PFSK-1 (cell line): ENCODE results near the gene PARD3B.

Source experiments
- FOXP2 ChIP-seq: optimal IDR thresholded peaks from 2 replicates; pipeline ENCODE3; 2011; ENCODE audit warnings: borderline replicate concordance, control low read depth, inconsistent platforms; ENCODE audit not compliant: insufficient read depth; ENCODE audit errors: extremely low read length, extremely low read depth
- POLR2AphosphoS5 ChIP-seq: IDR thresholded peaks from 2 replicates; pipeline ENCODE4 v1.6.1; 2012; ENCODE audit warnings: low read depth, mild to moderate bottlenecking, control low read depth, low read length, moderate library complexity
- SIN3A ChIP-seq: IDR thresholded peaks from 2 replicates; pipeline ENCODE4 v1.6.1; 2012; ENCODE audit warnings: mild to moderate bottlenecking, low read length, moderate library complexity, borderline replicate concordance; ENCODE audit not compliant: insufficient read depth
- TAF1 ChIP-seq: IDR thresholded peaks from 2 replicates; pipeline ENCODE4 v1.6.1; 2012; ENCODE audit warnings: low read length, control low read depth, borderline replicate concordance; ENCODE audit not compliant: insufficient read depth
- TF ChIP-seq, protein P1 (sequence below), 2 experiments: IDR thresholded peaks; 2 replicates each; pipeline versions ENCODE4 v1.6.1 to v1.8.0; 2011 to 2012; ENCODE audit warnings: low read depth in 2 of 2, low read length in 2 of 2, control low read depth in 1 of 2, inconsistent platforms in 1 of 2, mild to moderate bottlenecking in 1 of 2, moderate library complexity in 1 of 2; ENCODE audit not compliant: insufficient read depth in 1 of 2

Gene PARD3B

DNA sequence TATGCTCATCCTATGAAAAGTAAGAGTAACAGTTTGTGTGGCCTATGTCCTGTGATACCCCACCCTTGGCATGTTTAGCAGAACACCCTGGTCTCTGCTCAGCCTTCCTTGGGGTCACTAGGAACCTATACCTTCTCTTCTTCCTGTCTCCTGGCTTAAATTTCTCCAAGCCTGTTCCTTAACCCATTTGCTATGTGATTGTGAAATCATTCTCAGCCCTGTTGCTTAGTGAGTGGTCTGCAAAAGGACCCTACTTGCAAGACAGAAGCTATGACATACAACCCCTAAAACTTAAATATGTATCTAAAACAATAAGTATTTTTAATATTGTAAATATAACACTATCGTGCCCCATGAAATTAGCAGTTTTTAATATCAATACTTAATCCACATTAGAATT is 524.7 kb downstream of the PARD3B start:
- no peak for TF ChIP-seq FOXP2
- no peak for TF ChIP-seq SIN3A
- TF ChIP-seq POLR2AphosphoS5: no peak
- TF ChIP-seq, protein P1, sequence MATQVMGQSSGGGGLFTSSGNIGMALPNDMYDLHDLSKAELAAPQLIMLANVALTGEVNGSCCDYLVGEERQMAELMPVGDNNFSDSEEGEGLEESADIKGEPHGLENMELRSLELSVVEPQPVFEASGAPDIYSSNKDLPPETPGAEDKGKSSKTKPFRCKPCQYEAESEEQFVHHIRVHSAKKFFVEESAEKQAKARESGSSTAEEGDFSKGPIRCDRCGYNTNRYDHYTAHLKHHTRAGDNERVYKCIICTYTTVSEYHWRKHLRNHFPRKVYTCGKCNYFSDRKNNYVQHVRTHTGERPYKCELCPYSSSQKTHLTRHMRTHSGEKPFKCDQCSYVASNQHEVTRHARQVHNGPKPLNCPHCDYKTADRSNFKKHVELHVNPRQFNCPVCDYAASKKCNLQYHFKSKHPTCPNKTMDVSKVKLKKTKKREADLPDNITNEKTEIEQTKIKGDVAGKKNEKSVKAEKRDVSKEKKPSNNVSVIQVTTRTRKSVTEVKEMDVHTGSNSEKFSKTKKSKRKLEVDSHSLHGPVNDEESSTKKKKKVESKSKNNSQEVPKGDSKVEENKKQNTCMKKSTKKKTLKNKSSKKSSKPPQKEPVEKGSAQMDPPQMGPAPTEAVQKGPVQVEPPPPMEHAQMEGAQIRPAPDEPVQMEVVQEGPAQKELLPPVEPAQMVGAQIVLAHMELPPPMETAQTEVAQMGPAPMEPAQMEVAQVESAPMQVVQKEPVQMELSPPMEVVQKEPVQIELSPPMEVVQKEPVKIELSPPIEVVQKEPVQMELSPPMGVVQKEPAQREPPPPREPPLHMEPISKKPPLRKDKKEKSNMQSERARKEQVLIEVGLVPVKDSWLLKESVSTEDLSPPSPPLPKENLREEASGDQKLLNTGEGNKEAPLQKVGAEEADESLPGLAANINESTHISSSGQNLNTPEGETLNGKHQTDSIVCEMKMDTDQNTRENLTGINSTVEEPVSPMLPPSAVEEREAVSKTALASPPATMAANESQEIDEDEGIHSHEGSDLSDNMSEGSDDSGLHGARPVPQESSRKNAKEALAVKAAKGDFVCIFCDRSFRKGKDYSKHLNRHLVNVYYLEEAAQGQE (IDR thresholded peaks at IDR 0.05; ENCODE audit: insufficient read depth in 1 of 2, low read depth in 2 of 2, low read length in 2 of 2): no peak
- no peak for TF ChIP-seq TAF1

DNA sequence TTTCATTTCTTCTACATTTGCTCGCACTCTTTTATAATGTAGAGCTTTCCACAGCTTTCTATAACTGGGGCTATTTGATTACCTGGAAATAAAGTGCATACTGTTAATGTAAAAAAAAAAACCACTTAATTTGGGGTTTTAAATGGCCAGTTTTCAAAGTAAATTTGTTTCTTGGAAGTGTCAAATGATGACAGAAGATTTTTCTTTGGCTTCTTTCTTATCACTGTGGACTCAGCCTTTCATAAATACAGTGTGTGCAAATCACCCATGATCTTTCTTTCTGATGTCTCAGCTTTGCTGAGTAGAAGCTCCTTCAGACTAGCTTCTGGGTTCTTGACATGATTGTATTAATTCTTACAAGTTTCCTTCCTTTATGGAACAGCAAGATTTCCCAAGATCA is 525.6 kb downstream of the PARD3B start:
- TF ChIP-seq TAF1 (no peak), POLR2AphosphoS5 (no peak), FOXP2 (no peak), SIN3A (no peak)
- TF ChIP-seq, protein P1 (IDR thresholded peaks at IDR 0.05; ENCODE audit: insufficient read depth in 1 of 2, low read depth in 2 of 2, low read length in 2 of 2): no peak

DNA sequence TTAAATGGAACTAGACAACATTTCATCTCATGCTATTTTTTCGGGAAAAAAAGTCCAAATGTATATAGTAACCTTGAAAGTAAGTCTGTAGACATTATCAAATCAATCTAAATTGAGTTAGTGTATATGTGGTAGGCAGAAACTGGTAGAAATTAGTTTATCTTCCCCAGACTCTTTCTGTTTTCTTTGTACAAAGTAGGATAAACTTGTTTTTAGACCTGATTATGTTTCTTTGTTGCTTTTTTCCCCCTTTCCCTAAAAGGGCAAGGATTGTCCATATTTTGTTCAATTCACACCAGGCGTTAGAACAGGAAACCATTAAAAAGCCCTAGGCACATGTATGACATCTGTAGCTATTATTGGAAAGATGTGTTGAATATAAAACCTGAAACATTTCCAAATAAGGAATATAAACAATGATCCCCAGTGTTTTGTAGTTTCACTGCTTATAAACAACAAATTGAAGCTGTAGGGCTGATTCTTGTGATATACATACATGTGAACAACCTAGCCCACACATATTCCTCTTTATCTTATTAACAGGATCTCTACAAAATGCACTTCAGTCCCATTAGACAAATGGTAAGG is 528.3 kb downstream of the PARD3B start:
- TF ChIP-seq FOXP2: no peak
- TF ChIP-seq, protein P1 (IDR thresholded peaks at IDR 0.05; ENCODE audit: insufficient read depth in 1 of 2, low read depth in 2 of 2, low read length in 2 of 2): no peak
- TF ChIP-seq SIN3A: no peak

DNA sequence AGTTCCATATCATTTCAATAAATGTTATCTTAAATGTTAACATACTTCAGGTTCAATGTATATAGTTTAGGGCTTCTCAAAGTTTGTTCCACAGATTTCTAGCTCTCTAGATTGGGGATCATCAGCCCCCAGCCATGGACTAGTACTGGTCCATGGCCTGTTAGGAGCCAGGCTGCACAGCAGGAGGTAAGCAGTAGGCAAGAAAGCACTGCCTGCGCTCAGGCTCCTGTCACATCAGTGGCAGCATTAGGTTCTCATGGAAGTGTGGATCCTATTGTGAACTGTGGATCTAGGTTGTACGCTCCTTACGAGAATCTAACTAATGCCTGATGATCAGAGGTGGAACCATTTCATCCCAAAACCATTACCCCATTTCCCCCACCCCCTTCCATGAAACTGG is 531.1 kb downstream of the PARD3B start:
- TF ChIP-seq POLR2AphosphoS5 (no peak), TAF1 (no peak), FOXP2 (no peak), SIN3A (no peak)
- TF ChIP-seq, protein P1 (IDR thresholded peaks at IDR 0.05; ENCODE audit: insufficient read depth in 1 of 2, low read depth in 2 of 2, low read length in 2 of 2): no peak

DNA sequence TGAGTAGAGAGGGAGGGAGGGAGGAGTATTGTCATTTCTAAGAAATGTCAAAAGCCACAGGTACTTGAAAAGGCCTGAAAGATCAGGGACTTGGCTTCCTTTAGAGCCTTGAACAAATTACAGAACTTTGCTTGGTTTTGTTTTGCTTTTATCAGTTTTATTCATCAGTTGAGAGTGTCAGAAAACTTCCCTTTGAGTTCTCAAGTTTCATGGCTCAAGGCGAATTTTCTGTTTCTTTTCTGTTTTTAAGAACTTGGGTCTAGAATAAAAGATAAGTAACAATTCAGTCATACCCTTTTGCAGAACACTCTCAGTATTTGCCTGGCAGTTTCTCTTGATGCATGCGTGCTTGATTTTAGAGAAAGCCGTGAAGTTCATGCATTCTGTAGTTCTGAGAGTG is 531.9 kb downstream of the PARD3B start:
- no peak for TF ChIP-seq FOXP2
- TF ChIP-seq, protein P1 (IDR thresholded peaks at IDR 0.05; ENCODE audit: insufficient read depth in 1 of 2, low read depth in 2 of 2, low read length in 2 of 2): no peak
- TF ChIP-seq POLR2AphosphoS5: no peak
- no peak for TF ChIP-seq TAF1
- no peak for TF ChIP-seq SIN3A
